Heart right ventricle (tissue), 16 donors: Measurements from ENCODE around the gene GPR146. TPM values are rescaled to one million over a fixed set of nuclear protein-coding genes. Genes with fewer than 3 reads are reported as not detected.

Source experiments
- ATAC-seq, 8 donors: fragments of 200-7000 bp; cut with Tn5 transposase; one replicate each; pipeline ENCODE4 v1.9.1; 2020; ENCODE audit warnings: mild to moderate bottlenecking in 8 of 8, moderate library complexity in 8 of 8, moderate number of reproducible peaks in 1 of 8
- DNase-seq, 2 donors: peaks; one replicate each; pipeline ENCODE4 v3.0.0-alpha.2; 2020
- H3K27ac ChIP-seq, 10 donors: fragments of 200-600 bp; sonication (generic) in 2 of 10; one replicate each; pipeline versions ENCODE4 v1.5.0 to v1.8.0; 2020 to 2022; ENCODE audit warnings: mild to moderate bottlenecking in 3 of 10
- H3K27me3 ChIP-seq, 7 donors: fragments of 200-600 bp; one replicate each; pipeline ENCODE4 v1.8.0; 2021 to 2022; ENCODE audit warnings: mild to moderate bottlenecking in 2 of 7
- H3K36me3 ChIP-seq, 9 donors: fragments of 200-600 bp; sonication (generic) in 1 of 9; one replicate each; pipeline versions ENCODE4 v1.5.0 to v1.8.0; 2020 to 2022; ENCODE audit warnings: mild to moderate bottlenecking in 2 of 9
- H3K4me1 ChIP-seq, 9 donors: fragments of 200-600 bp; sonication (generic) in 1 of 9; one replicate each; pipeline versions ENCODE4 v1.5.0 to v1.8.0; 2020 to 2022; ENCODE audit warnings: mild to moderate bottlenecking in 4 of 9
- H3K4me3 ChIP-seq, 10 donors: fragments of 200-600 bp; sonication (generic) in 2 of 10; one replicate each; pipeline versions ENCODE4 v1.5.0 to v1.8.0; 2020 to 2022; ENCODE audit warnings: mild to moderate bottlenecking in 7 of 10, moderate library complexity in 2 of 10
- H3K9me3 ChIP-seq, 11 donors: fragments of 200-600 bp in 10 of 11; sonication (generic) in 2 of 11; one replicate each; pipeline versions ENCODE4 v1.5.0 to v1.8.0; 2013 to 2022; ENCODE audit warnings: mild to moderate bottlenecking in 2 of 11, control low read depth in 1 of 11, moderate library complexity in 1 of 11
- WGBS, 2 donors: extraction: QIAGEN DNeasy Blood & Tissue Kit; methylation state at CpG; one replicate each; pipeline ENCODE4 v1.1.7; 2013; ENCODE audit warnings: inconsistent platforms in 1 of 2; 5-methylcytosine and 5-hydroxymethylcytosine counted together
- intact Hi-C, 10 donors: fragments of 100-400 bp; cut with DNase I; formaldehyde crosslinking; loops; one replicate each; pipeline versions ENCODE4 v1.11.1 to v1.14.2; 2022
- polyA plus RNA-seq, 2 donors: library from polyadenylated mRNA; stranded (reverse); fragments of 200-250 nt; gene quantifications; one replicate each; pipeline ENCODE4 v1.2.3, GENCODE V29; 2013
- total RNA-seq, 10 donors: library from RNA; stranded (reverse); fragmentation: NEBNext Ultra II Directional in 3 of 10; extraction: Animal tissue kit (Norgen Biotek cat#: 25700) in 3 of 10; gene quantifications; one replicate each; pipeline versions ENCODE4 v1.2.1 to v1.2.4, GENCODE V29; 2021 to 2023
- TF ChIP-seq, protein P1 (sequence below), 9 donors: fragments of 200-600 bp; sonication (generic) in 2 of 9; IDR thresholded peaks; one replicate each; pipeline versions ENCODE4 v1.5.0 to v1.8.0; 2021 to 2022; ENCODE audit warnings: antibody characterized with exemption in 9 of 9, mild to moderate bottlenecking in 5 of 9, moderate library complexity in 1 of 9
- donor health status: Arrhythmogenic right ventricular cardiomyopathy.
- donor health status: ischemic (EF 13 %, LVEDD 7.1; RV severe dilation, severe dysfunction).
- donor health status: healthy with polysubstance abuse.
- donor health status: DM: no; HTN: yes; CAD: no.
- donor health status: DM: no; HTN: no; CAD: no.
- donor health status: ischemic (EF 25% LVEDD 6.9; RV normal size, moderate dysfunction).
- donor health status: ischemic (EF 25% LVEDD 5.7; RV mildly dilated, moderate dysfunction).
- donor health status: healthy.
- donor health status: DM: yes; HTN: yes; CAD: no.
- donor health status: Ischemic cardiomyopathy.
- donor health status: ischemic (EF 35%, LVEDD 5.7; RV mildly dilated, moderate dysfunction).
- donor health status: nonischemic (EF 11% LVEDD 7.7; RV severe dilation, severe dysfunction).
- donor health status: DM: yes; HTN: yes; CAD: no.
- donor health status: PGD.
- donor health status: ischemic (EF 29% LVEDD 5.4; RV normal size, mild dysfunction).
- donor health status: nonischemic (EF 23%, LVEDD 6.1; RV moderate dilation, normal function).

The GPR146 gene
- total and polyA plus RNA-seq, 12 donors = 13.3 to 34.5 (median 22.7) TPM

DNA sequence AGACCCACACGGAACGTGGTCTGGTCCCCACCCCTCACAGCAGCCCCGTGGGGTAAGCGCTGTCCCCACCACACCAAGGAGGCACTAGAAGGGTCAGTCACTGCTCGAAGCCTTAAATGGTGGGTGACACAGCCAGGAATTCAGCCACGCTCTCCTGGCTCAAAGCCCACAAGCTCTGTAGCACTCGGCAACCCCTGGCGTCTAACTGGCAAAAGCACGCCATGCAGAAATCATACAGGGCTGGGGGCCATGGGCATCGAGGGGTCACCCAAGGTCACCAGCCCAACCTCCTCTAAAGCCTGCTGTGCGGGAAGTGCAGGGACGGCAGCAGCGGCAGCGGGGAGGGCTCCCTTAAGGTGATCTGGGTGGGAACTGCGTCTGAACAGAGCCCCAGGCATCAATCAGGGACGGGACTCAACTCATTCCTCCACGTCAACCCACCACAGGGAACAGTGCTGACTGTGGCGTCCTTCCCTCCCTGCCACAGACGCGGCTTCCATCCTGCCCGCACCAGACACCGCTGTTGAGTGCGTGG lies 51.3 kb downstream of the GPR146 start:
- WGBS, 2 donors = 53 to 64% methylated on average over 23 of the region's 23 CpGs
- H3K36me3 ChIP-seq = peaks cover 0 to 38% (median 8%) of the 10 kb centered on the region in 9 donors
- peak overlapping the region in 3 of 10 donors; percentile 2 to 21 (median 7) for H3K4me3 ChIP-seq
- peak in 7 of 8 donors; percentile 11 to 67 (median 22) for ATAC-seq
- no peaks in the 10 kb centered on the region for H3K27me3 ChIP-seq
- TF ChIP-seq, protein P1, sequence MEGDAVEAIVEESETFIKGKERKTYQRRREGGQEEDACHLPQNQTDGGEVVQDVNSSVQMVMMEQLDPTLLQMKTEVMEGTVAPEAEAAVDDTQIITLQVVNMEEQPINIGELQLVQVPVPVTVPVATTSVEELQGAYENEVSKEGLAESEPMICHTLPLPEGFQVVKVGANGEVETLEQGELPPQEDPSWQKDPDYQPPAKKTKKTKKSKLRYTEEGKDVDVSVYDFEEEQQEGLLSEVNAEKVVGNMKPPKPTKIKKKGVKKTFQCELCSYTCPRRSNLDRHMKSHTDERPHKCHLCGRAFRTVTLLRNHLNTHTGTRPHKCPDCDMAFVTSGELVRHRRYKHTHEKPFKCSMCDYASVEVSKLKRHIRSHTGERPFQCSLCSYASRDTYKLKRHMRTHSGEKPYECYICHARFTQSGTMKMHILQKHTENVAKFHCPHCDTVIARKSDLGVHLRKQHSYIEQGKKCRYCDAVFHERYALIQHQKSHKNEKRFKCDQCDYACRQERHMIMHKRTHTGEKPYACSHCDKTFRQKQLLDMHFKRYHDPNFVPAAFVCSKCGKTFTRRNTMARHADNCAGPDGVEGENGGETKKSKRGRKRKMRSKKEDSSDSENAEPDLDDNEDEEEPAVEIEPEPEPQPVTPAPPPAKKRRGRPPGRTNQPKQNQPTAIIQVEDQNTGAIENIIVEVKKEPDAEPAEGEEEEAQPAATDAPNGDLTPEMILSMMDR (IDR thresholded peaks at IDR 0.05) = no peak
- DNase-seq = peak in 1 of 2 donors; percentile 31
- H3K4me1 ChIP-seq = peaks cover 0 to 16% (median 9%) of the 10 kb centered on the region in 9 donors
- no peaks in the 10 kb centered on the region for H3K9me3 ChIP-seq
- peak overlapping the region in 1 of 10 donors; percentile 1 for H3K27ac ChIP-seq
- intact Hi-C loops = no loop called here

DNA sequence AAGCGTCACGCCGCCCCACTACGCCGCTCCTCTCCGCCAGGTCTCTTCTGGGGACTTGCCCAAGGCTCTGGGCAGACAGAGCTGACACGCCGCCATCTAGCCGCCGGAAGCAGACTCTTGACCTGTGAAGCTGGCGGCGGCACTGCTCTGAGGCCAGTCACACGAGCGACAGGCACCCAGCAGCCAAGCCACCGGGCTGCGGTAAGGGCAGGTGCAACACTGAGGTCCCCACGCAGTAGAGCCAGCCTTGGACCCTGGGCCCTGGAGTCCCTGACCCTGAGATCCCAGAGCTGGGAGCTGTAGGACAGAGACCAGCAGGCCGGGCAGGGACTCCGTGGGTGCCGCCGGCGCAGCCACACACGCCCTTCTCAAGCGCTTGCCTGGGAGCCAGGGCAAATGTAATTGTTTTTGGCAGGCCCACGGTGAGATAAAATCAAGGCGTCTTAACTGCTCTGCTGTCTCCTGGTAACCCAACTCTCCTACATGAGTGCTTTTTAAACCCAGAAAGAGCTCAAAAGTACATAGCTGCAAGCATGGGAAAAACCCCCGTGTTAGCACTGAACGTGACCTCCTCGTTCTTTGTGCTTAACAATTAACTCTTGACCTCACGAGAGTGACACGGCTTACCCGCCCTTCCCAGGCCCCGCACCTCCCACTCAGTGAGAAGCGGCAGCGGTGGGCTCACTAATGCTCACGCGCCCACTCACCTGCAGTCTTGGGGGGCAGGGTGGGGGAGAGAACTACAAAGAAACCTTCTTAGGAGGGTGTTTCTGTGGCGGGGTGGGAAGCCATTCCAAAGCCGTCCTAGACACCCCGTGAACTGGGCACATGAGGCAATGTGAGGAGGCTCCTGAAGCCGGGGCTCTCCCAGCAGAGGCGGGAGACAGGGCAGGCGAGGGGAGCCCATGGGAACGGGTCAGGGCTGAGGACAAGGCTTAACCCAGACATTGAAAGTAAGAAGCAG lies 52.1 kb downstream of the GPR146 start:
- intact Hi-C loops = no loop called here
- H3K36me3 ChIP-seq = peaks cover 0 to 32% (median 8%) of the 10 kb centered on the region in 9 donors
- 72 to 81% methylated on average over 44 of the region's 44 CpGs for WGBS, 2 donors
- no peak overlapping the region for H3K27ac ChIP-seq
- peaks cover 0 to 16% (median 9%) of the 10 kb centered on the region in 9 donors for H3K4me1 ChIP-seq
- TF ChIP-seq, protein P1 (IDR thresholded peaks at IDR 0.05) = no peak
- DNase-seq (no peak), ATAC-seq (peak in 6 of 8 donors; percentile 15 to 59 (median 28))
- H3K4me3 ChIP-seq = peak overlapping the region in 3 of 10 donors; percentile 2 to 21 (median 7)
- no peaks in the 10 kb centered on the region for H3K27me3 ChIP-seq
- no peaks in the 10 kb centered on the region for H3K9me3 ChIP-seq

DNA sequence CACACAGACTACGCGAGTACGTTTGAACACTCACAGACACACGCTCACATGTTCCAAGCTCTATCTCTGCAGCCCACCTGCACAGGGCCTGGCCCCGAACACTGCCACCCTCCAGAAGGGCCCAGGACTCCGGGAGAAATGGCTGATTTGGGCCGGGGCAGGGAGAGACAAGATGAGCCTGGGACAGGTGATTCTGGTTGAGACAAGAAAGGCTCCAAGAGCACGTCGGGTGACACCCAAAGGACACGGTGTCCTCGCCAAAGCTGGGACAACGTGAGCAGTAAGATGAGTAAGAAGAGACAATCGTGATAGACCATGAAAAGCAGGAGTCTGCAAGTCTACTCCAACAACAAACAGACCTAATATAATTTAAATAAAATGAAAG lies 52.8 kb downstream of the GPR146 start:
- peaks cover 0 to 16% (median 9%) of the 10 kb centered on the region in 9 donors for H3K4me1 ChIP-seq

More for the DNA sequence above, 52.8 kb downstream of the GPR146 start:
- Histone ChIP-seq H3K9me3 (no peaks in the 10 kb centered on the region), H3K27ac (no peak overlapping the region), H3K36me3 (peaks cover 0 to 26% (median 1%) of the 10 kb centered on the region in 9 donors), H3K27me3 (no peaks in the 10 kb centered on the region), H3K4me3 (no peak overlapping the region)
- intact Hi-C loops = no loop called here
- TF ChIP-seq, protein P1 (IDR thresholded peaks at IDR 0.05) = no peak
- DNase-seq (no peak), ATAC-seq (no peak)
- 91 to 93% methylated on average over 13 of the region's 13 CpGs for WGBS, 2 donors
